Activated T-cell treated with anti-CD3 and anti-CD28 coated beads for 24 hours (primary cell): Measurements from ENCODE around the gene HOXD13.

Source experiments
- DNase-seq: peaks from one replicate; pipeline ENCODE4 v3.0.0-alpha.2; 2020; ENCODE audit warnings: low read depth

The HOXD13 gene

GRCh38 chr2:176092270-176093144 lies at the start of gene HOXD13:
HOXD13 (plus strand) TSS chr2:176092721; CDS start chr2:176092891, 170 bp downstream.
- DNase-seq = no peak

DNA sequence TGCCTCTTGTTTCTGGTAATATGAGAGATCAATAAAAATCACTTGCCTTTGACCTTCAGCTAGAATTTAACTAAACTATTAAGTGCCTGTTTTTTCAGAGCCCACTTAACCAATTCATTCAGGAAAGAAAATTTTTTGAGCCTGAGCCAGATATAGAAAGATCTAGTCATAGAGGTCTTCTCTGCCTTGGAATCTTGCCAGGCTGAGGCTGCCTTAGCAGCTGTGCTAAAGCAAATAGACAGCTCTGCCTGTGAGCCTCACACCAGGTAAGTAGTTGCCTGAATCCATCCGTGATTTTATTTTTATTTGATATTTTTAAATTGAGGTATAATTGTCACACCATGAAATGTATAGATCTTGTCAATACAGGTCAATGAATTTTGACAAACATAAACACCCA lies 36.1 kb upstream of the HOXD13 start:
- DNase-seq = no peak

DNA sequence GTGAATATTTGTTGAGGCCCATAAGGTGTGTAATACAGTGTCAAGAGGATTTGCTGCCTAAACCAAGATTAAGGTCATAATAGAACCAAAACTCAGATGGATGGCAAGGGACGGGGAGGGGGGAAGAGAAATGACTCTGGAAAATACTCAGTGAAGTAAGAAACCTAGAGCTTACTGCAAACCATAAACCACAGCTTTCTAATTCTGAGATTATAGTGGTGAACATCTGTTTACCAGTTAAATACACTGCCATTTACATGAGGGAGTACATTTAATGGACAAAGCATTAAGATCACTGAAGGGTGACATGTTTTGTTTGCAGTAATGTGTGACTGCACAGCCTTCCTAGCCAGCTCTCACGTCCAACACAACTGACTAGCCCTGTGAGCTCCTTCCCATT lies 28.6 kb upstream of the HOXD13 start:
- no peak for DNase-seq

- DNase-seq = no peak
Observed at GRCh38 chr2:176066645-176067588, 25.6 kb upstream of the HOXD13 start.

GRCh38 chr2:176067589-176068418 lies 24.7 kb upstream of the HOXD13 start:
- DNase-seq = no peak

- DNase-seq = no peak
Observed at GRCh38 chr2:176068419-176068832, 24.1 kb upstream of the HOXD13 start.

GRCh38 chr2:176071330-176072291 lies 20.9 kb upstream of the HOXD13 start:
- no peak for DNase-seq

DNA sequence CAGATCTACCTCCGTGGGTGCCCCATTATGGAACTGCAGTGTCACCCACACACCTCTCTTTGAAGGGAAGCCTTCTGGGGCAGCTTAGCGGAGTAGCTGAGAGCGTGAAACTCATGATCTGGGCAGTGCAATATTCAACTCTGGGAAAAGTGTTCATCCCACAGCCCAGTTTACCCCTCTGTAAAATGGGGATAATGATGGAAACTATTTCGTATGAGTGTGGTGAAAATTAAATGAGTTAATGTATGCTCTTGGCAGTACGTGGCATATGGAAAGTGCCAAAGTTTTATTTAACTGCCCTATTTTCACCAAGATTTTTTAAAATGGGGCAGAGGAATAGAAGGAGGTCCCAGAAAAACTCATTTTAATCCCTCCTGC lies 20.2 kb upstream of the HOXD13 start:
- no peak for DNase-seq

- no peak for DNase-seq
Observed at GRCh38 chr2:176072951-176073904, 19.3 kb upstream of the HOXD13 start.

DNA sequence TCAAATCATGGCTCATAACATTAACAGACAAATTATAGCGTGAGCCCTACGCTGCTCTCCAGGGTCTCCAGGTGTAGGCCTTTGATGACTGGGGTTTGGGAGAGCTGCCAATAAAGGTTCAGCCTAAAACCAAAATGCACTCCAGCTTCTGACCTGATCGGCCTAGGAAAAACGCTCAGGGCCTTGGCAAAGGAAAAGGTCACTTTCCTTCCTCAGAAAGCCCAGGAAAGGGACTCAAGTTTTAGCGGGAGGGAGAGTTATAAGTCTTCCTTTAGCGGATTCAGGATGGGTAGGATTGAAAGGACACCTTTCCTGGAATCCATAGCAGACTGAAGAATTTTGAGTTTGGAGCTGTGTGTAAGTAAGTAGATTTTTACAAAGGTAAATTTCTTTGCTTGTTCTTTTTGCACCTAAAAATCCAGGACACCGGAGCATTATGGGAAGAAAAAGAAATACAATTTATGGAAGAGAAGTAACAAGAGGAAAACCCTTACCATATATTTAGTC lies 17.5 kb upstream of the HOXD13 start:
- DNase-seq = no peak

DNA sequence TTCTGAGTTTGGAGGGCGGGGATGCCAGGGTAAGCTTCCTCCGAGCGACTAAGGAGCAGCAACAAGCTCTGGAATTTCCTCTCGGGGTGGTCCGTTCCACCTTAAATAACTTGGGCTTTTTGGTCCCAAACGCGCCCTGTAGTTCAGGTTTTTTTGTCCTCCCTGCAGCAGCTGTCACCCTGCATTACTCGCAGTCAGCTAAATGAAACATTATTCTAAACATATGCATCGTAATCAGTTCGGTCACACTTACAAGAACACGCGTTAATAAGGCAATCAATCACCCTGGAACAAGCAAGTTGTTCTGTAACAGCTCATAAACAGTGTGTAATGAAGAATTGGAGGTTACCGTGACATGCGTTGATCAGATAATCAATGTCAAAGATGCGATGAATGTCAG lies 17.0 kb upstream of the HOXD13 start:
- DNase-seq = no peak

GRCh38 chr2:176076063-176076462 lies 16.5 kb upstream of the HOXD13 start:
- no peak for DNase-seq

- DNase-seq = no peak
Observed at GRCh38 chr2:176076796-176077195, 15.7 kb upstream of the HOXD13 start.

DNA sequence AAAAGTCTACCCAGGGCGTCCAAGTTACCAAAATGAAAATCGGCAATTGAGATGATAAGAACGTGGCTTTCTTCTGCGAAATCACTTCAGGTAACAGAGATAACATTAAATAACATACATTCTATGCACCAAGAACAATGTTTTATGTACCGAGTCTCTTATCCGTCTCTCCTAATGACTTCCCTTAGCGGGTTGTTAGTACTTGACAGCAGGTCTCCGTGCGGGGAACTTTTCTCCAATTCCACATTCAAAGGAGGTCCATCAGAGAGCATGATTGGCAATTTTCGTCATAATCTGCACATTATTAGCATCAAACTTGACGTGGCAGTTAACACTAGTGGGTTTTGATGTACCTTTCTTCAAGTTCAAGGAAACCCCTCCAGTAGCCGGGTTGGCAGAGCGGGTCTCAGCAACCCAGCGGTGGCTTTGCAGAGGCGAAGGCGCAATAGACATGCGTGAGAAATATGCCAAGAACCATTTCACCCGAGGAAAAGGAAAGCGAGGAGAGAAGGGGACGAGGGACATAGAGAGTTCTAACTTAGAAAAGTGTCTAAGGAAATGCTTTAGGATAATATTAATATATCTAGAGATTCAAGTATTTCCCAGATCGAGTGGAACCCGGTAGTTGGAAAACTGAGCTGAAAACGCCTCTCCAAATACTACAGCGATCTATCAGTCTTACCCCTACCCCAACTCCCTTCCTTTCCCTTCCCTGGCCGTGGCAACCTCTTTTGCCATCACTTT lies 13.8 kb upstream of the HOXD13 start:
- no peak for DNase-seq

GRCh38 chr2:176079285-176079830 lies 13.2 kb upstream of the HOXD13 start:
- no peak for DNase-seq

DNA sequence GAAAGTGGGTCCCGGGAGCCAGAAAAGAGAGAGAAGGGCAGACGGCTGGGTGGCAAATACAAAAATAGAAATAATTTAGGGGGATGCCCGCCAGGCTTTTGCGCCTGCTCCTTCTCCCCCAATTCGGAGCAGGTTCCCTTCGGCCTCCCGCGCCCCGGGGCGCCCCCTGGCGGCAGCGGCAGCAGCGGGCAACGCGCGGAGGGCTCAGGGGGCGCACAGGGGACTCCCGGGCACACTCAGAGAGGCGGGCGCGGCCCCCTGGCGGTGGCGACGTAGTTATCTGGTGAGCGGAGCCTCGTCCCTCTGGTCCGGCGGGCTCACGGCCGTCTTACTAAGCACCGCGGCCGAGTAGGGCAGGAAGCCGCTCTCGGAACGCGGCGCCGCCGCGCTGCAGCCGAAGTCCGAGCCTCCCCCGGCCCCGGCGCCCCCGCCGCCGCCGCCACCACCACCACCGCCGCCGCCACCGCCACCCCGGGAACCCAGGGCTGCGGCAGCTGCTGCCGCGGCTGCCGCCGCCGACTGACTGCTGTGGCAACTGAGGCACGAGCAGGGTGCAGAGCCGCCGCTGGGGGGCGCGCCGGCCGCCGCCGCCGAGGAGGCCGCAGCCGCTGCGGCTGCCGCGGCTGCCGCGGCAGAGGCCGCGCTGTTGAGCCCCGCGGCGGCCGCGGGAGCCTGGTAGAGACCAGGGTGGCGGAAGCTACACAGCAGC lies 12.5 kb upstream of the HOXD13 start:
- DNase-seq = no peak

DNA sequence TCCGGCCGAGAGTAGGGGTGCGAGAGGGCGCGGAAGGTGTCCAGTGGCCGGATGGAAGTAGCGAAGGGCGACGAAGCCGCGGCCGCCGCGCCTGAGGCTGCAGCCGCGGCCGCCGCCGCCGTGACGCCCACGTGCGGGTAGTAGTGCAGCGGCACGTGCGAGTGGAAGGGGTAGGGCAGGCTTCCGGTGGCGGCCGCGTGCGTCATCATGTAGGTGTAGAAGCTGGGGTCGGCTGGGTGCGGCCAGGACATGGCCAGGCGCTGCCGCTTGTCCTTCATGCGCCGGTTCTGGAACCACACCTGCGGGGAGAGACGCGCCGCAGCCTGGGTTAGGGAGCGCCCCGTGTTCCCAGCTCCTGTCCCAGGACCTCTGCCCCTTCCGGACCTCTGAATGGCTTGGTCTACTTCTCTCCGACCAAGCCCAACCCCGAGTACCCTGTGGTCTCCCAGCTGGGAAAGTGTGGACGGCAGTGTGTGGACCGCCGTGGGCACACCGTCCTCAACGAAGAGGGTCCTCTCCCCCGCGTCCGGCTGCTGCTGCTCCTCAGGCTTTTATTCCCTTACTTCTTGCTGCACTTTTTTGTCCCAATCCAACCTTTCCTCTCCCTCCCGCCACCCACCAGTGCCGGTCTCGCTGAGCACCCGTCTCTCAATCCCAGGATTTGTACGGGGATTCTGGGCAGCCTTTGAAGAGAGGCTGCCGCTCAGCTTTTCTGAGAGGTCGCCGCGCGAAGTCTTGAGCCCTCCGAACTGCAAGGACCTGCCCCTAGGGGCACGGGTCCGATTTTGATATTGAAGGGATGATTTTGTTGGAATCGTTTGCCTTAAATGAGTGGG lies 11.8 kb upstream of the HOXD13 start:
- no peak for DNase-seq
